SH-SY5Y (cell line): Measurements from ENCODE around the gene PROX2.

ENCODE experiments used
- GATA2 ChIP-seq: IDR thresholded peaks from 2 replicates; pipeline ENCODE4 v1.6.1; 2011; ENCODE audit warnings: mild to moderate bottlenecking, low read depth, low read length
- GATA3 ChIP-seq: IDR thresholded peaks from 2 replicates; pipeline ENCODE4 v1.6.1; 2011; ENCODE audit warnings: low read depth, mild to moderate bottlenecking, low read length, moderate library complexity

GRCh38 chr14:74882103-74882920 lies 6.4 kb upstream of the PROX2 start:
- no peak for TF ChIP-seq GATA3
- TF ChIP-seq GATA2, result no peak
